ENCODE measurements around the gene ECE1. TPM values are rescaled to one million over a fixed set of nuclear protein-coding genes. Genes with fewer than 3 reads are reported as not detected.

Gene ECE1
- total RNA-seq, 2 donors from 2014 or later: 99.0 to 149 TPM

DNA sequence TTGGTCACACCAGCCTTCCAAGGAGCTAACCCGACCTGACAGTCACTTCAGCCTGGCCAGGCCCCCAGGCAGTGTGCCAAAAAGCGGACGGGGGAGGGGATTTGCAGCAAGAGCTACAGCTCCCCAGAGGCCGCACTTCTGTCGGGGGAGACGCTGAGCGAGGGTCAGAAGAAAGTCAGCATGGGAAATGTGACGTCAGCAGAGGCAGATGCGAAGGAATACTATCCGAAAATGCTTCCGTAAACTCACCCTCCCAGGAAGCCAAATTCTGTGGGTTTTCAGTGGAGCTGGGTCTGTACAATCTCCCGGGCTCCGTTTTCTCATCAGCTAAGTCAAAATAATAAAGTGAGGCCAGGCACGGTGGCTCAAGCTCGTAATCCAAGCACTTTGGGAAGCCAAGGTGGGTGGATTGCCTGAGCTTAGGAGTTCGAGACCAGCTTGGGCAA, 28.5 kb upstream of the ECE1 start:
- no peaks in the 10 kb centered on the region for H3K36me3 ChIP-seq
- H3K27ac ChIP-seq: peak overlapping the region; percentile 57
- TF ChIP-seq CTCF (IDR thresholded peaks at IDR 0.05): no peak
- H3K4me1 ChIP-seq: peaks cover 2% of the 10 kb centered on the region
- H3K9me3 ChIP-seq: no peaks in the 10 kb centered on the region
- H3K4me3 ChIP-seq: no peak overlapping the region
- intact Hi-C loops (cut with DNase I): no loop called here
- DNase-seq: peak; percentile 71
- H3K9ac ChIP-seq (ENCODE audit: low read depth in 2 of 2, low read length in 2 of 2): peak overlapping the region in 1 of 2 donors; percentile 34
- no peaks in the 10 kb centered on the region for H3K27me3 ChIP-seq

DNA sequence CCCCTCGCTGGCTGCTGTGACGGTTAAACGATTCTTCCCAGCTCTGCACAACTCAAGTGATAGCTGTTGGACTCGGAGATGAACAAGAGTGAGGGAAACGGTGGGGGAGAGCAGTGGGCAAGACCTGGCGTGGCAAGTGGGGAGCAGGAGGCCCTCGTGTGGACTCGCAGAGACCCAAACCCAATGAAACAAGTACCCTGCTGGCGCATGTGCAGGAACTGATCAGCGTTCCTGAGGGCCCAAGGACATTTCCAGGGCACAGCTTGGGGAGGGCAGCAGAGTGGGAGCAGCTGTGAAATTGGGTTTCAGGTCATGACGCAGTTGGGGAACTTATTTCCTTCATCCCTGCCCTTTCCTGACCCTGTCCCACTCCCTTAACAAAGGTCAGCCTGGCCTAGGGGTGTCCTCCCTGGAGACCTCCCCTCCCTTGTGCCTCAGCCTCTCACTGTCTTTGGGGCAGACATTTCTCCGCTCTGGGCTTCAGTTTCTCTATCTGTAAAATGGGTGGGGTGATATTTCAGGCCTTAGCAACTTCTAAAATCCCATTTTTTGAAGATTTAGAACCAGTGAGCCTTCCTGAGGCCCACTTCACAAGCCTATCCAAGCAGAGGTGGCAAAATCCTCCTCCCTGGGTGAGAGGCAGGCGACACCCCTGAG, 27.9 kb upstream of the ECE1 start:
- Histone ChIP-seq H3K9me3 (no peaks in the 10 kb centered on the region), H3K4me1 (no peaks in the 10 kb centered on the region), H3K9ac (ENCODE audit: low read depth in 2 of 2, low read length in 2 of 2) (peak overlapping the region; percentile 34 to 54), H3K36me3 (no peaks in the 10 kb centered on the region), H3K27me3 (no peaks in the 10 kb centered on the region), H3K27ac (peak overlapping the region; percentile 57), H3K4me3 (no peak overlapping the region)
- TF ChIP-seq CTCF (IDR thresholded peaks at IDR 0.05): no peak
- intact Hi-C loops (cut with DNase I): no loop called here
- DNase-seq: no peak

- H3K9ac ChIP-seq (ENCODE audit: low read depth in 2 of 2, low read length in 2 of 2): peak overlapping the region; percentile 28 to 54
These were observed 27.4 kb upstream of the ECE1 start for GRCh38 chr1:21317690-21318043.

DNA sequence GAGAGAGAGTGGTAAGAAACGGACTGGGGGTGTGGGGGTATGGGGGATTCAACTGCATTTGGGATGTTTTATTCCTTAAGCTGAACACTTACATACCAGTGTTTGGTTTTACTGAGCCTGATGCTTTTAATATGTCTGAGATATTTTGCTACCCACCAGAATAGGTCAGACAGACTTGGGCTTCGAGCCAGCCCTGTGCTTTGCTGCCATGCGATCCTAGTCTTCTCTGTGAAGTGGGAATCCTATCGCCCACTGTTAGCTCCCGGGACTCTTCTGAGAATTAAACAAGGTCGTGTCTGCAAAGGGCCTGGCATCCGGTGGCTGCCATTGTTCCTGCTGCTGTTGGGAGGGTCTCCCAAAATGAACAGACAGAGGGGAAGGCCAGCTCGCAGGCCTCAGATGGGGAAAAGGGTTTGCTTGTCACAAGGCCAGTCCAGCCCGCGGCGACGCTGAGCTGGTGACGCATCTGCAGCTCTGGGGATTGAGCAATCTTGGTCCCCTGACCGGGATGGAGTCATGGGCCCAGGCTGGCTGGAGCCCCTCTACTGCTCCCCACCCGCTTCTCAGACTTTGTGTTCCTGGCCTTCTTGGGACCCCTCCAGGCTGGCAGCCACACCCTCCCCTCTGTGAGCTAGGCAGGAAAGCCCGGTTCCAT, 26.9 kb upstream of the ECE1 start:
- DNase-seq: no peak
- no peaks in the 10 kb centered on the region for H3K36me3 ChIP-seq
- no peaks in the 10 kb centered on the region for H3K27me3 ChIP-seq
- no peaks in the 10 kb centered on the region for H3K4me1 ChIP-seq
- no peak overlapping the region for H3K4me3 ChIP-seq
- H3K9me3 ChIP-seq: no peaks in the 10 kb centered on the region
- H3K27ac ChIP-seq: peak overlapping the region; percentile 57
- intact Hi-C loops (cut with DNase I): no loop called here
- no peak for TF ChIP-seq CTCF (IDR thresholded peaks at IDR 0.05)
- peak overlapping the region; percentile 28 to 54 for H3K9ac ChIP-seq (ENCODE audit: low read depth in 2 of 2, low read length in 2 of 2)

More at GRCh38 chr1:21317690-21318043, 27.4 kb upstream of the ECE1 start:
- Histone ChIP-seq H3K27ac (peak overlapping the region; percentile 57), H3K36me3 (no peaks in the 10 kb centered on the region), H3K27me3 (no peaks in the 10 kb centered on the region), H3K4me3 (no peak overlapping the region), H3K4me1 (no peaks in the 10 kb centered on the region), H3K9me3 (no peaks in the 10 kb centered on the region)
- intact Hi-C loops (cut with DNase I): no loop called here
- DNase-seq: no peak
- TF ChIP-seq CTCF (IDR thresholded peaks at IDR 0.05): no peak

GRCh38 chr1:21314743-21315396, 24.6 kb upstream of the ECE1 start:
- no peak for DNase-seq
- no peaks in the 10 kb centered on the region for H3K4me1 ChIP-seq
- intact Hi-C loops (cut with DNase I): no loop called here
- no peak overlapping the region for H3K27ac ChIP-seq
- no peak overlapping the region for H3K9ac ChIP-seq (ENCODE audit: low read depth in 2 of 2, low read length in 2 of 2)
- H3K27me3 ChIP-seq: no peaks in the 10 kb centered on the region
- no peak for TF ChIP-seq CTCF (IDR thresholded peaks at IDR 0.05)
- H3K4me3 ChIP-seq: no peak overlapping the region
- H3K9me3 ChIP-seq: no peaks in the 10 kb centered on the region
- H3K36me3 ChIP-seq: no peaks in the 10 kb centered on the region
